HL-60 (cell line): ENCODE measurements around the gene SEC16B.

Experiments used
- POLR2AphosphoS5 ChIP-seq: IDR thresholded peaks from 2 replicates; pipeline ENCODE4 v1.6.1; 2012; ENCODE audit warnings: low read depth
- TF ChIP-seq, protein P1 (sequence below): IDR thresholded peaks from one replicate; pipeline ENCODE4 v1.5.1; 2011; ENCODE audit warnings: low read length, control low read depth, inconsistent platforms; ENCODE audit not compliant: insufficient read depth
- TF ChIP-seq, protein P2 (sequence below): IDR thresholded peaks from 2 replicates; pipeline ENCODE4 v1.6.1; 2012; ENCODE audit warnings: low read depth; ENCODE audit not compliant: insufficient replicate concordance

DNA sequence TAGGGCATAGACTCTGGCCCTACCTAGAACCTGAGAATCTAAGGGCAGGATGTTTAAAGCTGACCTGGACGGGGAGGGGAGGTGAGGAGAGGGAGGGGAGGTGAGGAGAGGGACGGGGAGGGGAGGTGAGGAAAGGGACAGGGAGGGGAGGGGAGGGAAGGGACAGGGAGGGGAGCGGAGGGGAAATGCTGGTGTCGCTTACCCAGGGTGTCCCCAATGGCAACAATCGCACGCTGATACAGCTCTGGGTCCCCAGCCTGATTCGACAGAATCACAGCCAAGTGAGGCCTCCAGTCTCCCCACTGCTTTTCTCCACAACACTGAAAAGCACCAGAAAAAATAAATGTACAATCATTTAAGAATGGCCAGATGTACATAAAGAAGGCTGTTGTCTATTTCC is 22.2 kb downstream of the SEC16B start:
- TF ChIP-seq, protein P1, sequence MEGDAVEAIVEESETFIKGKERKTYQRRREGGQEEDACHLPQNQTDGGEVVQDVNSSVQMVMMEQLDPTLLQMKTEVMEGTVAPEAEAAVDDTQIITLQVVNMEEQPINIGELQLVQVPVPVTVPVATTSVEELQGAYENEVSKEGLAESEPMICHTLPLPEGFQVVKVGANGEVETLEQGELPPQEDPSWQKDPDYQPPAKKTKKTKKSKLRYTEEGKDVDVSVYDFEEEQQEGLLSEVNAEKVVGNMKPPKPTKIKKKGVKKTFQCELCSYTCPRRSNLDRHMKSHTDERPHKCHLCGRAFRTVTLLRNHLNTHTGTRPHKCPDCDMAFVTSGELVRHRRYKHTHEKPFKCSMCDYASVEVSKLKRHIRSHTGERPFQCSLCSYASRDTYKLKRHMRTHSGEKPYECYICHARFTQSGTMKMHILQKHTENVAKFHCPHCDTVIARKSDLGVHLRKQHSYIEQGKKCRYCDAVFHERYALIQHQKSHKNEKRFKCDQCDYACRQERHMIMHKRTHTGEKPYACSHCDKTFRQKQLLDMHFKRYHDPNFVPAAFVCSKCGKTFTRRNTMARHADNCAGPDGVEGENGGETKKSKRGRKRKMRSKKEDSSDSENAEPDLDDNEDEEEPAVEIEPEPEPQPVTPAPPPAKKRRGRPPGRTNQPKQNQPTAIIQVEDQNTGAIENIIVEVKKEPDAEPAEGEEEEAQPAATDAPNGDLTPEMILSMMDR: no peak
- TF ChIP-seq POLR2AphosphoS5: no peak
- TF ChIP-seq, protein P2, sequence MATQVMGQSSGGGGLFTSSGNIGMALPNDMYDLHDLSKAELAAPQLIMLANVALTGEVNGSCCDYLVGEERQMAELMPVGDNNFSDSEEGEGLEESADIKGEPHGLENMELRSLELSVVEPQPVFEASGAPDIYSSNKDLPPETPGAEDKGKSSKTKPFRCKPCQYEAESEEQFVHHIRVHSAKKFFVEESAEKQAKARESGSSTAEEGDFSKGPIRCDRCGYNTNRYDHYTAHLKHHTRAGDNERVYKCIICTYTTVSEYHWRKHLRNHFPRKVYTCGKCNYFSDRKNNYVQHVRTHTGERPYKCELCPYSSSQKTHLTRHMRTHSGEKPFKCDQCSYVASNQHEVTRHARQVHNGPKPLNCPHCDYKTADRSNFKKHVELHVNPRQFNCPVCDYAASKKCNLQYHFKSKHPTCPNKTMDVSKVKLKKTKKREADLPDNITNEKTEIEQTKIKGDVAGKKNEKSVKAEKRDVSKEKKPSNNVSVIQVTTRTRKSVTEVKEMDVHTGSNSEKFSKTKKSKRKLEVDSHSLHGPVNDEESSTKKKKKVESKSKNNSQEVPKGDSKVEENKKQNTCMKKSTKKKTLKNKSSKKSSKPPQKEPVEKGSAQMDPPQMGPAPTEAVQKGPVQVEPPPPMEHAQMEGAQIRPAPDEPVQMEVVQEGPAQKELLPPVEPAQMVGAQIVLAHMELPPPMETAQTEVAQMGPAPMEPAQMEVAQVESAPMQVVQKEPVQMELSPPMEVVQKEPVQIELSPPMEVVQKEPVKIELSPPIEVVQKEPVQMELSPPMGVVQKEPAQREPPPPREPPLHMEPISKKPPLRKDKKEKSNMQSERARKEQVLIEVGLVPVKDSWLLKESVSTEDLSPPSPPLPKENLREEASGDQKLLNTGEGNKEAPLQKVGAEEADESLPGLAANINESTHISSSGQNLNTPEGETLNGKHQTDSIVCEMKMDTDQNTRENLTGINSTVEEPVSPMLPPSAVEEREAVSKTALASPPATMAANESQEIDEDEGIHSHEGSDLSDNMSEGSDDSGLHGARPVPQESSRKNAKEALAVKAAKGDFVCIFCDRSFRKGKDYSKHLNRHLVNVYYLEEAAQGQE: no peak
